PFSK-1 (cell line): ENCODE measurements around the gene SLC19A2.

Experiments used
- POLR2AphosphoS5 ChIP-seq: IDR thresholded peaks from 2 replicates; pipeline ENCODE4 v1.6.1; 2012; ENCODE audit warnings: low read depth, mild to moderate bottlenecking, control low read depth, low read length, moderate library complexity
- REST ChIP-seq, 2 experiments: IDR thresholded peaks; 2 replicates each; pipeline versions ENCODE4 v1.6.1 to v1.8.0; 2011 to 2012; ENCODE audit warnings: low read depth in 2 of 2, low read length in 2 of 2, control low read depth in 1 of 2, inconsistent platforms in 1 of 2, mild to moderate bottlenecking in 1 of 2, moderate library complexity in 1 of 2; ENCODE audit not compliant: insufficient read depth in 1 of 2

- TF ChIP-seq POLR2AphosphoS5 (no peak), REST (IDR thresholded peaks at IDR 0.05; ENCODE audit: insufficient read depth in 1 of 2, low read depth in 2 of 2, low read length in 2 of 2) (no peak)
Observed at GRCh38 chr1:169517558-169518186, 31.9 kb upstream of the SLC19A2 start.
